Measurements from ENCODE around the gene MCM3AP.

Gene MCM3AP

DNA sequence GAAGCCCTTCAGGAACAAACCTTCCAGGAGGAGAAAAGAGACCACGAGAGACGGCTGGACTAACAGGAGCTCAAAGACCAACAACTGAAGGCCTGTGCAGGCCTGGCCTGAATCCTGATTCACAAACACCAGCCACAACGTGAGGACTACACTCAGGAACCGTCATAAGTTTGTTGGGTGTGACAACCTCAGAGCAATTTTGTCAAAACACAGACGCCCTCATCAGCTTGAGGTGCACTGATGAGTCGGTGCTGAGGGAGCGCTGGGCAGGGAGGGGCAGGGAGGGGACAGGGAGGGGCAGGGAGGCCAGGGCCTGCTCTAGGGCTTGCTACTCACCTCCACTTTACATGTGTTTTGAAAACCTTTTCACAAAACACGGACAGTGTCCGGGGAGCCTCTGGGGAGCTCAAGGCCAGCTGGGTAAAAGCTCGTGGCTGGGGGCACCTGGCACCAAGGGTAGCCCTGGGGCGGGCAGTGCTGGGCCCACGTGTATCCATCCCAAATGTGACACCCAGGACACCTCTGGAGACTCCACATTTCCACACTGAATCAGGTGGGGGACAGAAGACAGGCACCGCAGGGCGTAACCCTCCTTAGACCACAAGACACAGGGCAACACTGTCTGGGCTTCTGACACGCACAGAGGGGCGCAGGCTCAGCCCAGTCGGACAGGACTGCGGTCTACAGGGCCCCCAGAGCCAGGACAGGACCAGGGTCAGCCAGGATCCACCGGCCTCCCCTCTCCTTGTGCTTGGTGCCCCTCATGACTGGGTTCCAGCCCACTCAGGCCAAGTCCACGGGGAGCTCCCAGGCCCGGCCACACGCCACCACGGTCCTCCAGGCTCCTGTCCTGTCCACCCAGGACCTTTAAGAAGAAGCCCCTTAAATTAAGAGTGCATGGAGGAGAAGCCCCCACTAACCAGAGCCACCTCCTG lies 73.4 kb downstream of the MCM3AP start:
- TF ChIP-seq, protein P1, sequence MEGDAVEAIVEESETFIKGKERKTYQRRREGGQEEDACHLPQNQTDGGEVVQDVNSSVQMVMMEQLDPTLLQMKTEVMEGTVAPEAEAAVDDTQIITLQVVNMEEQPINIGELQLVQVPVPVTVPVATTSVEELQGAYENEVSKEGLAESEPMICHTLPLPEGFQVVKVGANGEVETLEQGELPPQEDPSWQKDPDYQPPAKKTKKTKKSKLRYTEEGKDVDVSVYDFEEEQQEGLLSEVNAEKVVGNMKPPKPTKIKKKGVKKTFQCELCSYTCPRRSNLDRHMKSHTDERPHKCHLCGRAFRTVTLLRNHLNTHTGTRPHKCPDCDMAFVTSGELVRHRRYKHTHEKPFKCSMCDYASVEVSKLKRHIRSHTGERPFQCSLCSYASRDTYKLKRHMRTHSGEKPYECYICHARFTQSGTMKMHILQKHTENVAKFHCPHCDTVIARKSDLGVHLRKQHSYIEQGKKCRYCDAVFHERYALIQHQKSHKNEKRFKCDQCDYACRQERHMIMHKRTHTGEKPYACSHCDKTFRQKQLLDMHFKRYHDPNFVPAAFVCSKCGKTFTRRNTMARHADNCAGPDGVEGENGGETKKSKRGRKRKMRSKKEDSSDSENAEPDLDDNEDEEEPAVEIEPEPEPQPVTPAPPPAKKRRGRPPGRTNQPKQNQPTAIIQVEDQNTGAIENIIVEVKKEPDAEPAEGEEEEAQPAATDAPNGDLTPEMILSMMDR (IDR thresholded peaks at IDR 0.05; ENCODE audit: low read depth, low read length) = no peak
- no peak for DNase-seq (ENCODE audit: low read depth, low spot score)
- in situ Hi-C loops (cut with HindIII; ENCODE audit: low sequenced_read_pairs) = no loop called here
- no peak overlapping the region for H3K4me3 ChIP-seq (ENCODE audit: low read depth, low read length)

- TF ChIP-seq, protein P1 (IDR thresholded peaks at IDR 0.05; ENCODE audit: low read depth, low read length) = no peak
- in situ Hi-C loops (cut with HindIII; ENCODE audit: low sequenced_read_pairs) = no loop called here
Measured at GRCh38 chr21:46211376-46211775, 74.0 kb downstream of the MCM3AP start.

DNA sequence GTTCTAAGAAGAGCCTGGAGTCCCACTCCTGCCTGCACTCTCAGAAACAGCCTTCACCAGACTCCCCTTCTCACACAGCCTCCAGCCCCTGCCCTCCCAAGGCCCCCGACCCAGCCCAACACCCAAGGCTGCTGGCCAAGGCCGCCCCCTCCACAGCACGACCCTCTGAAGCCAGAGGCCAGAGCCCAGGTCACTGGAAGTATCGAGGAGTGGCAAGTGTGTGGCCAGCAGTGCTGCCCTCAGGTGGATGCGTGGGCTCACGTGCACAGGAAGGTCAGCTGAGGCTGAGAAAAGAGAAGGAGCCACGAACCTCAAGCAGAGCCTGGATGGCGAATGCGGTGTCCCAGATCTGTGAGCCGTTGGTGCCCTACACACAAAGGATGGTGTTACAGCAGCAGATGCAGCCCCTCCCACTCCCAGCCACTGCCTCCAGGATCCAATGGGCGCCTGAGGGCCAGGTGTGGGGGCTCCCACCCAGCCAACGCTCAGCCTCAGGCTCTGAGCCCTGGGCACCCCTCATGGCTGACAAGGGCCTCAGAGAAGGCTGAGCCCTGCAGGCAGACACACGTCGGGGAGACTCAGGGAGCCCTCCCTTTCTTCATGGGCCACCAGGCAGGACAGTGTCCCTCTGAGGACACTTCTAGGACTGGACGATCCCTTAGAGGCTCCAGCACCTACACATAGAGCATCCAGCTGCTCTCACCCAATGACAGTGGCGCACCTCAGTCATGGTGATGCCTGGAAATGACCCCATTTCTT lies 74.9 kb downstream of the MCM3AP start:
- no peak for DNase-seq (ENCODE audit: low read depth, low spot score)
- TF ChIP-seq, protein P1 (IDR thresholded peaks at IDR 0.05; ENCODE audit: low read depth, low read length) = no peak
- H3K4me3 ChIP-seq (ENCODE audit: low read depth, low read length) = no peak overlapping the region
- in situ Hi-C loops (cut with HindIII; ENCODE audit: low sequenced_read_pairs) = no loop called here

More at GRCh38 chr21:46211376-46211775, 74.0 kb downstream of the MCM3AP start:
- no peak overlapping the region for H3K4me3 ChIP-seq (ENCODE audit: low read depth, low read length)
- no peak for DNase-seq (ENCODE audit: low read depth, low spot score)

DNA sequence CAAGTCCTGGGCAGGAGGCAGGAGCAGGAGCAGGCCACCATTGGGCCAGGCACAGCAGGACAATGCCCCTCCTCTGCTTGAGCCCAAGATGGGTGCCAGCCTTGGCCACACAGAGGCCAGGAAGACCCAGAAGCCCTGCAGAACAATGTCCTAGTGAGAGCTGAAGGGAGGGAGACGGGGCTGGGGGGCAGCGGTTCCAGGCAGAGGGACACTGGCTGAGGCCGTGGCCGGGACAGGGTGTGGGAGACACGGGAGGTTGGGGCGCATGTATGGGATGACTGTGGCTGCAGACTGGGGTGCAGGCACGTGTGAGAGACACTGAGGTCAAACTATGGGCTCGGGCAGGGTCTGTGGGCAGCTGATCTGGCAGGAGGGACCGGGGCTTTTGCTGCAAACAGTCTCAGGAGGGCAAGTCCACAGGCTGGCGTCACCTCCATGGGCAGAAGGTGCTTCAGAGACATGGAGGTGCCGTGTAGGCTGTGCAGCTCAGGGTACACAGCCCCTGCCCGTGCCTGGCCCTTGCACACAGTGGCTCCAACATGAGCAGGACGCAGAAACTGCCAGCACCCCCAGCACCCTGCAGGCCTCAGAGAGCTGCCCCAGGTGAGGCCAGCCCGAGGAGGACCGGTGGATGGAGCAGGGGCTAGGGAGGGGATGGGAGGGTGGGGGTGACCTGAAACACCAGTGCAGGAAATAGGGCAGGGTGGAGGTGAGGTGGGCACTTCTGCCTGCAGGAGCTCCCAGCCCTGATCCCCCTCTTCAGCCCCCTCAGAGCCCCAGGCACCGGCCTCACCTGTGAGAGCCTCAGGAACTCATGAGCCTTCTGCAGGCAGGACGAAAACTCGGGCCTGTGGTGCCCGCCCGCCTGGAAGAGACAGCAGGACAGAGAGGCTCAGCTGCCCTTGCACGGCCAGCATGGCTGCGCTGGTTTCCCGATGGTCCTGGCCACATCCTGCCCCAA lies 76.4 kb downstream of the MCM3AP start:
- TF ChIP-seq, protein P1 (IDR thresholded peaks at IDR 0.05; ENCODE audit: low read depth, low read length) = no peak
- H3K4me3 ChIP-seq (ENCODE audit: low read depth, low read length) = no peak overlapping the region
- DNase-seq (ENCODE audit: low read depth, low spot score) = no peak
- in situ Hi-C loops (cut with HindIII; ENCODE audit: low sequenced_read_pairs) = no loop called here

- in situ Hi-C loops (cut with HindIII; ENCODE audit: low sequenced_read_pairs) = no loop called here
- TF ChIP-seq, protein P1 (IDR thresholded peaks at IDR 0.05; ENCODE audit: low read depth, low read length) = no peak
- no peak overlapping the region for H3K4me3 ChIP-seq (ENCODE audit: low read depth, low read length)
- no peak for DNase-seq (ENCODE audit: low read depth, low spot score)
Measured at GRCh38 chr21:46207920-46208591, 77.4 kb downstream of the MCM3AP start.

Measured in astrocyte of the spinal cord (primary cell).